ENCODE measurements around the gene PERCC1.
"Not testable (repeated sequence)": the region's sequence is repeated elsewhere in the genome, so short reads cannot be mapped to it uniquely, and the experiment has no call there.

The PERCC1 gene

GRCh38 chr16:1436731-1437355, 6.0 kb downstream of the PERCC1 start:
- ATAC-seq (no peak), DNase-seq (no peak)
- H3K9me3 Mint-ChIP-seq = no peaks in the 10 kb centered on the region
- no peak overlapping the region for H3K27ac Mint-ChIP-seq
- H3K4me3 Mint-ChIP-seq = no peak overlapping the region
- H3K27me3 Mint-ChIP-seq = no peaks in the 10 kb centered on the region
- H3K4me1 Mint-ChIP-seq = peaks cover 6% of the 10 kb centered on the region

GRCh38 chr16:1437606-1438005, 6.7 kb downstream of the PERCC1 start:
- Mint-ChIP-seq H3K4me3 (no peak overlapping the region), H3K27me3 (no peaks in the 10 kb centered on the region), H3K4me1 (no peaks in the 10 kb centered on the region), H3K9me3 (no peaks in the 10 kb centered on the region), H3K27ac (no peak overlapping the region)
- no peak for DNase-seq
- ATAC-seq = no peak

GRCh38 chr16:1438229-1439057, 7.6 kb downstream of the PERCC1 start:
- H3K27me3 Mint-ChIP-seq = no peaks in the 10 kb centered on the region
- no peak overlapping the region for H3K4me3 Mint-ChIP-seq
- DNase-seq (no peak), ATAC-seq (no peak)
- H3K4me1 Mint-ChIP-seq = no peaks in the 10 kb centered on the region
- H3K27ac Mint-ChIP-seq = peak overlapping the region in 1 of 2 donors; percentile 95
- no peaks in the 10 kb centered on the region for H3K9me3 Mint-ChIP-seq

- no peak overlapping the region for H3K4me3 Mint-ChIP-seq
- H3K27me3 Mint-ChIP-seq = no peaks in the 10 kb centered on the region
- peak overlapping the region in 1 of 2 donors; percentile 95 for H3K27ac Mint-ChIP-seq
- no peaks in the 10 kb centered on the region for H3K4me1 Mint-ChIP-seq
- DNase-seq (no peak), ATAC-seq (no peak)
- no peaks in the 10 kb centered on the region for H3K9me3 Mint-ChIP-seq
These were observed 8.3 kb downstream of the PERCC1 start for GRCh38 chr16:1439058-1439698.

- not testable (repeated sequence) for H3K27me3 Mint-ChIP-seq, H3K4me3 Mint-ChIP-seq, H3K9me3 Mint-ChIP-seq, H3K27ac Mint-ChIP-seq, ATAC-seq, H3K4me1 Mint-ChIP-seq, DNase-seq
These were observed 8.8 kb downstream of the PERCC1 start for GRCh38 chr16:1439699-1440074.

- DNase-seq = no peak
- Mint-ChIP-seq H3K4me1 (no peaks in the 10 kb centered on the region), H3K9me3 (no peaks in the 10 kb centered on the region), H3K27ac (no peak overlapping the region), H3K4me3 (no peak overlapping the region), H3K27me3 (no peaks in the 10 kb centered on the region)
- ATAC-seq = no peak
These were observed 10.5 kb downstream of the PERCC1 start for GRCh38 chr16:1441391-1441829.

- Mint-ChIP-seq H3K27ac (no peak overlapping the region), H3K27me3 (no peaks in the 10 kb centered on the region), H3K9me3 (no peaks in the 10 kb centered on the region), H3K4me3 (no peak overlapping the region), H3K4me1 (no peaks in the 10 kb centered on the region)
- ATAC-seq (no peak), DNase-seq (no peak)
These were observed 11.8 kb downstream of the PERCC1 start for GRCh38 chr16:1442697-1443096.

GRCh38 chr16:1443403-1443973, 12.6 kb downstream of the PERCC1 start:
- no peak overlapping the region for H3K27ac Mint-ChIP-seq
- no peak overlapping the region for H3K4me3 Mint-ChIP-seq
- no peaks in the 10 kb centered on the region for H3K27me3 Mint-ChIP-seq
- DNase-seq (no peak), ATAC-seq (no peak)
- H3K4me1 Mint-ChIP-seq = no peaks in the 10 kb centered on the region
- H3K9me3 Mint-ChIP-seq = no peaks in the 10 kb centered on the region

- no peaks in the 10 kb centered on the region for H3K9me3 Mint-ChIP-seq
- no peak within 1 kb of the TSS for H3K4me3 Mint-ChIP-seq
- ATAC-seq (no peak), DNase-seq (no peak)
- no peak within 1 kb of the TSS for H3K27ac Mint-ChIP-seq
- no peaks in the 10 kb centered on the region for H3K27me3 Mint-ChIP-seq
- H3K4me1 Mint-ChIP-seq = no peaks in the 10 kb centered on the region
These were observed 13.3 kb downstream of the PERCC1 start, which contains the start of gene CCDC154 for GRCh38 chr16:1443980-1444729. CCDC154 (minus strand) TSS chr16:1444556; CDS start chr16:1444322, 234 bp downstream.

- Mint-ChIP-seq H3K27me3 (no peaks in the 10 kb centered on the region), H3K4me3 (no peak overlapping the region)
These were observed 14.0 kb downstream of the PERCC1 start for GRCh38 chr16:1444730-1445517.

GRCh38 chr16:1445518-1446203, 14.8 kb downstream of the PERCC1 start:
- ATAC-seq = no peak
- no peak overlapping the region for H3K4me3 Mint-ChIP-seq
- no peaks in the 10 kb centered on the region for H3K27me3 Mint-ChIP-seq
- no peaks in the 10 kb centered on the region for H3K9me3 Mint-ChIP-seq
- no peak overlapping the region for H3K27ac Mint-ChIP-seq
- DNase-seq = no peak
- no peaks in the 10 kb centered on the region for H3K4me1 Mint-ChIP-seq

More at GRCh38 chr16:1444730-1445517, 14.0 kb downstream of the PERCC1 start:
- DNase-seq (no peak), ATAC-seq (no peak)
- Mint-ChIP-seq H3K4me1 (no peaks in the 10 kb centered on the region), H3K9me3 (no peaks in the 10 kb centered on the region), H3K27ac (no peak overlapping the region)

GRCh38 chr16:1446296-1447080, 15.6 kb downstream of the PERCC1 start:
- H3K9me3 Mint-ChIP-seq = no peaks in the 10 kb centered on the region
- H3K4me1 Mint-ChIP-seq = peaks cover 3% of the 10 kb centered on the region
- no peaks in the 10 kb centered on the region for H3K27me3 Mint-ChIP-seq
- no peak overlapping the region for H3K27ac Mint-ChIP-seq
- DNase-seq (no peak), ATAC-seq (no peak)
- H3K4me3 Mint-ChIP-seq = no peak overlapping the region

- H3K4me1 Mint-ChIP-seq = peaks cover 5% of the 10 kb centered on the region
- H3K9me3 Mint-ChIP-seq = no peaks in the 10 kb centered on the region
- no peak overlapping the region for H3K27ac Mint-ChIP-seq
- no peaks in the 10 kb centered on the region for H3K27me3 Mint-ChIP-seq
- DNase-seq (no peak), ATAC-seq (no peak)
- no peak overlapping the region for H3K4me3 Mint-ChIP-seq
These were observed 17.1 kb downstream of the PERCC1 start for GRCh38 chr16:1447965-1448364.
